Measurements from ENCODE around the gene UBA52. TPM values are rescaled to one million over a fixed set of nuclear protein-coding genes. Genes with fewer than 3 reads are reported as not detected.

Gene UBA52
- total RNA-seq, 3 donors from 2014 or later (not counting 1 experiment from before 2014, with no cell fraction given): 1,016 to 1,271 (median 1,271) TPM

GRCh38 chr19:18541992-18542940, 29.4 kb upstream of the UBA52 start:
- Mint-ChIP-seq H3K27ac (peak overlapping the region; percentile 85 to 95), H3K27me3 (ENCODE audit: low read depth in 2 of 2) (no peaks in the 10 kb centered on the region), H3K4me1 (peaks cover 14 to 21% of the 10 kb centered on the region in 2 donors), H3K4me3 (peak overlapping the region; percentile 89), H3K36me3 (no peaks in the 10 kb centered on the region), H3K9me3 (no peaks in the 10 kb centered on the region)
- intact Hi-C loops (cut with micrococcal nuclease): no loop called here
- TF ChIP-seq CTCF (IDR thresholded peaks at IDR 0.05): no peak
- H3K4me1 ChIP-seq (ENCODE audit: control insufficient read depth, insufficient read depth, low read length): peaks cover 22% of the 10 kb centered on the region
- H3K4me3 ChIP-seq (ENCODE audit: low read length): peak overlapping the region; percentile 62
- H3K9me3 ChIP-seq (ENCODE audit: control insufficient read depth, insufficient read depth, low read length): no peaks in the 10 kb centered on the region
- H3K36me3 ChIP-seq (ENCODE audit: control insufficient read depth, insufficient read depth, low read length): peaks cover 18% of the 10 kb centered on the region
- no peak for ATAC-seq
- DNase-seq: no peak
- 21% methylated on average over 11 of the region's 11 CpGs for WGBS (ENCODE audit: insufficient coverage)
- peak overlapping the region; percentile 72 for H3K27ac ChIP-seq (ENCODE audit: low read length)
- no peaks in the 10 kb centered on the region for H3K27me3 ChIP-seq (ENCODE audit: control insufficient read depth, insufficient read depth, low read length)

- intact Hi-C loops (cut with micrococcal nuclease): loop anchor here (1.0 kb wide), 1 partner anchor 14 kb away; the partner anchor contains the start of gene KXD1
- peak; percentile 94 to 96 for DNase-seq
- H3K27me3 ChIP-seq (ENCODE audit: control insufficient read depth, insufficient read depth, low read length): no peaks in the 10 kb centered on the region
- H3K27ac ChIP-seq (ENCODE audit: low read length): peak within 1 kb of the TSS; percentile 92
- Mint-ChIP-seq H3K4me1 (peaks cover 14 to 21% of the 10 kb centered on the region in 2 donors), H3K36me3 (no peaks in the 10 kb centered on the region), H3K4me3 (peak within 1 kb of the TSS; percentile 91), H3K27me3 (ENCODE audit: low read depth in 2 of 2) (no peaks in the 10 kb centered on the region), H3K9me3 (no peaks in the 10 kb centered on the region), H3K27ac (peak within 1 kb of the TSS; percentile 85 to 95)
- WGBS (ENCODE audit: insufficient coverage): under 1% methylated on average over 63 of the region's 86 CpGs
- H3K36me3 ChIP-seq (ENCODE audit: control insufficient read depth, insufficient read depth, low read length): peaks cover 15% of the 10 kb centered on the region
- H3K4me3 ChIP-seq (ENCODE audit: low read length): peak within 1 kb of the TSS; percentile 67
- peak; percentile 97 to 99 (median 99) for ATAC-seq
- H3K4me1 ChIP-seq (ENCODE audit: control insufficient read depth, insufficient read depth, low read length): peaks cover 22% of the 10 kb centered on the region
- no peaks in the 10 kb centered on the region for H3K9me3 ChIP-seq (ENCODE audit: control insufficient read depth, insufficient read depth, low read length)
- TF ChIP-seq CTCF (IDR thresholded peaks at IDR 0.05): no peak
Observed at GRCh38 chr19:18542941-18543813, 28.5 kb upstream of the UBA52 start, which contains the start of gene FKBP8. TSS of gene FKBP8 (minus strand) at chr19:18543573. CDS start at chr19:18541970, 1,603 bp downstream.

GRCh38 chr19:18543814-18544475, 27.7 kb upstream of the UBA52 start:
- Mint-ChIP-seq H3K9me3 (no peaks in the 10 kb centered on the region), H3K4me1 (peaks cover 14 to 21% of the 10 kb centered on the region in 2 donors), H3K4me3 (peak overlapping the region; percentile 91), H3K36me3 (no peaks in the 10 kb centered on the region), H3K27ac (peak overlapping the region; percentile 84 to 95), H3K27me3 (ENCODE audit: low read depth in 2 of 2) (no peaks in the 10 kb centered on the region)
- Histone ChIP-seq H3K36me3 (ENCODE audit: control insufficient read depth, insufficient read depth, low read length) (peaks cover 15% of the 10 kb centered on the region), H3K4me3 (ENCODE audit: low read length) (peak overlapping the region; percentile 67), H3K4me1 (ENCODE audit: control insufficient read depth, insufficient read depth, low read length) (peaks cover 22% of the 10 kb centered on the region), H3K27ac (ENCODE audit: low read length) (peak overlapping the region; percentile 92), H3K9me3 (ENCODE audit: control insufficient read depth, insufficient read depth, low read length) (no peaks in the 10 kb centered on the region), H3K27me3 (ENCODE audit: control insufficient read depth, insufficient read depth, low read length) (no peaks in the 10 kb centered on the region)
- intact Hi-C loops (cut with micrococcal nuclease): loop anchor here (1.0 kb wide), 1 partner anchor 13 kb away; the partner anchor contains the start of gene KXD1
- 5% methylated on average over 11 of the region's 12 CpGs for WGBS (ENCODE audit: insufficient coverage)
- no peak for TF ChIP-seq CTCF (IDR thresholded peaks at IDR 0.05)
- ATAC-seq (peak; percentile 68 to 86 (median 69)), DNase-seq (peak; percentile 49 to 91)
